GM23338 (cell line): ENCODE data around the gene AURKB. TPM values are rescaled to one million over a fixed set of nuclear protein-coding genes. Genes with fewer than 3 reads are reported as not detected.

ENCODE experiments used
- ATAC-seq: fragments of 200-7000 bp; cut with Tn5 transposase; 3 replicates; pipeline ENCODE4 v1.9.1; 2020
- DNase-seq: peaks from one replicate; pipeline ENCODE4 v3.0.0-alpha.2; 2015; ENCODE audit warnings: low spot score
- H2AFZ ChIP-seq: fragments of 200-600 bp; sonication (generic); 2 replicates; pipeline ENCODE4 v1.8.0; 2016; ENCODE audit warnings: antibody characterized with exemption, mild to moderate bottlenecking, moderate library complexity
- H3F3A ChIP-seq: fragments of 200-600 bp; sonication (generic); replicated peaks from 2 replicates; pipeline ENCODE4 v1.8.0; 2017; ENCODE audit warnings: antibody characterized with exemption, mixed run types, low read depth
- H3K27ac ChIP-seq: fragments of 200-600 bp; sonication (generic); 2 replicates; pipeline ENCODE4 v1.6.1; 2016; ENCODE audit warnings: low read depth
- H3K27me3 ChIP-seq: fragments of 200-600 bp; sonication (generic); 2 replicates; pipeline ENCODE4 v1.8.0; 2016; ENCODE audit warnings: mild to moderate bottlenecking, mixed run types, moderate library complexity; ENCODE audit not compliant: insufficient read depth
- H3K36me3 ChIP-seq: fragments of 200-600 bp; sonication (generic); 2 replicates; pipeline ENCODE4 v1.8.0; 2016; ENCODE audit warnings: mild to moderate bottlenecking; ENCODE audit not compliant: insufficient read depth
- H3K4me1 ChIP-seq: fragments of 200-600 bp; sonication (generic); 2 replicates; pipeline ENCODE4 v1.8.0; 2016; ENCODE audit warnings: mild to moderate bottlenecking, moderate library complexity; ENCODE audit not compliant: insufficient read depth
- H3K4me2 ChIP-seq: fragments of 200-600 bp; sonication (generic); 2 replicates; pipeline ENCODE4 v1.7.1; 2017; ENCODE audit warnings: mixed run types
- H3K4me3 ChIP-seq: fragments of 200-600 bp; sonication (generic); 2 replicates; pipeline ENCODE4 v1.6.1; 2016; ENCODE audit warnings: mixed run types
- H3K79me2 ChIP-seq: fragments of 200-600 bp; sonication (generic); replicated peaks from 2 replicates; pipeline ENCODE4 v1.8.0; 2017; ENCODE audit warnings: mild to moderate bottlenecking; ENCODE audit not compliant: insufficient read depth
- H3K9me2 ChIP-seq: fragments of 200-600 bp; sonication (generic); 2 replicates; pipeline ENCODE4 v1.8.0; 2017; ENCODE audit not compliant: insufficient read depth
- H4K20me1 ChIP-seq: fragments of 200-600 bp; sonication (generic); replicated peaks from 2 replicates; pipeline ENCODE4 v1.8.0; 2017; ENCODE audit warnings: mild to moderate bottlenecking; ENCODE audit not compliant: insufficient read depth
- H3K27ac Mint-ChIP-seq: 2 replicates; pipeline ENCODE4 v1.8.0; 2020; ENCODE audit warnings: inconsistent platforms, mild to moderate bottlenecking, moderate library complexity, mixed read lengths
- H3K27me3 Mint-ChIP-seq: 3 replicates; pipeline ENCODE4 v1.8.0; 2022; ENCODE audit warnings: low read depth, mild to moderate bottlenecking, moderate library complexity, mixed read lengths, inconsistent platforms; ENCODE audit not compliant: insufficient read depth, poor library complexity
- H3K36me3 Mint-ChIP-seq: 3 replicates; pipeline ENCODE4 v1.8.0; 2021; ENCODE audit warnings: low read depth, mild to moderate bottlenecking, inconsistent platforms, moderate library complexity, mixed read lengths
- H3K4me1 Mint-ChIP-seq: 3 replicates; pipeline ENCODE4 v1.8.0; 2020; ENCODE audit warnings: mild to moderate bottlenecking, inconsistent platforms, mixed read lengths
- H3K4me3 Mint-ChIP-seq: 3 replicates; pipeline ENCODE4 v1.8.0; 2021; ENCODE audit warnings: moderate library complexity, mild to moderate bottlenecking, inconsistent platforms, mixed read lengths
- H3K9me3 Mint-ChIP-seq: 3 replicates; pipeline ENCODE4 v1.8.0; 2020; ENCODE audit warnings: moderate library complexity, mild to moderate bottlenecking, inconsistent platforms, mixed read lengths
- CREB1 ChIP-seq: fragments of 250-450 bp; sonication (Bioruptor Pico); IDR thresholded peaks from 2 replicates; pipeline ENCODE4 v1.5.0; 2020; ENCODE audit warnings: low read depth, mild to moderate bottlenecking, moderate library complexity
- CTCF ChIP-seq, 2 experiments: fragments of 200-600 bp in 1 of 2; sonication (generic) in 1 of 2; conservative IDR thresholded peaks; 2 replicates each; pipeline versions ENCODE4 v1.5.1 to v1.6.1; 2016 to 2017; ENCODE audit warnings: antibody characterized with exemption in 2 of 2, low read depth in 2 of 2, mild to moderate bottlenecking in 2 of 2, moderate library complexity in 1 of 2
- EZH2 ChIP-seq: fragments of 200-600 bp; sonication (generic); IDR thresholded peaks from one replicate; pipeline ENCODE4 v1.8.0; 2017; ENCODE audit warnings: antibody characterized with exemption, mild to moderate bottlenecking, low read depth; ENCODE audit not compliant: unreplicated experiment
- EZH2phosphoT487 ChIP-seq: fragments of 200-600 bp; sonication (generic); IDR thresholded peaks from one replicate; pipeline ENCODE4 v1.8.1; 2018; ENCODE audit warnings: antibody characterized with exemption; ENCODE audit not compliant: unreplicated experiment
- JUNB ChIP-seq: IDR thresholded peaks from one replicate; pipeline ENCODE4 v1.6.1; 2016; ENCODE audit warnings: antibody characterized with exemption; ENCODE audit not compliant: unreplicated experiment
- POLR2AphosphoS5 ChIP-seq: IDR thresholded peaks from 2 replicates; pipeline ENCODE4 v1.6.1; 2016; ENCODE audit warnings: antibody characterized with exemption, low read depth
- REST ChIP-seq: IDR thresholded peaks from one replicate; pipeline ENCODE4 v1.6.1; 2018; ENCODE audit warnings: antibody characterized with exemption; ENCODE audit not compliant: unreplicated experiment
- ZNF114 ChIP-seq: fragments of 250-450 bp; sonication (Bioruptor Pico); IDR thresholded peaks from 2 replicates; pipeline ENCODE4 v1.5.0; 2020; ENCODE audit warnings: mild to moderate bottlenecking, moderate library complexity
- polyA plus RNA-seq: library from polyadenylated mRNA; unstranded; fragments of >200 nt; fragmentation: Nextera tagmentation; extraction: Ambion mirVana; gene quantifications from 2 replicates; pipeline ENCODE4 v1.2.1, GENCODE V29; 2016
- total RNA-seq: library from RNA; depleted of rRNA; stranded (reverse); fragments of >200 nt; shearing (Covaris generic); gene quantifications from 2 replicates; pipeline ENCODE4 v1.2.3, GENCODE V29; 2014
- TF ChIP-seq, protein P1 (sequence below): IDR thresholded peaks from 2 replicates; pipeline ENCODE4 v1.6.1; 2016; ENCODE audit warnings: antibody characterized with exemption

AURKB gene
- total and polyA plus RNA-seq, 2 experiments from 2014 or later: 135 to 212 TPM

GRCh38 chr17:8167526-8167925 lies 42.8 kb downstream of the AURKB start:
- H3K9me2 ChIP-seq: no peaks in the 10 kb centered on the region
- DNase-seq: no peak
- Mint-ChIP-seq H3K27me3 (peaks cover 12% of the 10 kb centered on the region), H3K4me3 (no peak overlapping the region), H3K36me3 (no peaks in the 10 kb centered on the region; the same call in 2 of the 3 replicates), H3K4me1 (peaks cover 19% of the 10 kb centered on the region), H3K9me3 (no peaks in the 10 kb centered on the region), H3K27ac (no peak overlapping the region)
- H3K36me3 ChIP-seq: no peaks in the 10 kb centered on the region
- H3K4me1 ChIP-seq: peaks cover 16% of the 10 kb centered on the region
- TF ChIP-seq, protein P1, sequence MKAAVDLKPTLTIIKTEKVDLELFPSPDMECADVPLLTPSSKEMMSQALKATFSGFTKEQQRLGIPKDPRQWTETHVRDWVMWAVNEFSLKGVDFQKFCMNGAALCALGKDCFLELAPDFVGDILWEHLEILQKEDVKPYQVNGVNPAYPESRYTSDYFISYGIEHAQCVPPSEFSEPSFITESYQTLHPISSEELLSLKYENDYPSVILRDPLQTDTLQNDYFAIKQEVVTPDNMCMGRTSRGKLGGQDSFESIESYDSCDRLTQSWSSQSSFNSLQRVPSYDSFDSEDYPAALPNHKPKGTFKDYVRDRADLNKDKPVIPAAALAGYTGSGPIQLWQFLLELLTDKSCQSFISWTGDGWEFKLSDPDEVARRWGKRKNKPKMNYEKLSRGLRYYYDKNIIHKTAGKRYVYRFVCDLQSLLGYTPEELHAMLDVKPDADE: no peak
- TF ChIP-seq POLR2AphosphoS5 (no peak), CREB1 (no peak), REST (no peak), EZH2phosphoT487 (no peak), ZNF114 (CRISPR knock-in tag) (no peak), JUNB (no peak), CTCF (conservative IDR thresholded peaks at IDR 0.05; ENCODE audit: low read depth in 2 of 2) (no peak)
- ATAC-seq: no peak
- no peak overlapping the region for H3K4me2 ChIP-seq
- H4K20me1 ChIP-seq: no peaks in the 10 kb centered on the region
- H3K79me2 ChIP-seq: peaks cover under 1% of the 10 kb centered on the region; the same call in 1 of the 2 replicates
- no peaks in the 10 kb centered on the region for H3K27me3 ChIP-seq
- peaks cover 9% of the 10 kb centered on the region; the same call in 1 of the 2 replicates for H3F3A ChIP-seq
- H3K4me3 ChIP-seq: no peak overlapping the region
- no peak overlapping the region for H3K27ac ChIP-seq
- no peak overlapping the region for H2AFZ ChIP-seq

GRCh38 chr17:8166731-8167130 lies 43.6 kb downstream of the AURKB start:
- Histone ChIP-seq H4K20me1 (no peaks in the 10 kb centered on the region), H3K4me3 (no peak overlapping the region), H3K4me2 (no peak overlapping the region), H3K27me3 (no peaks in the 10 kb centered on the region), H3K4me1 (peaks cover 20% of the 10 kb centered on the region), H3K27ac (no peak overlapping the region), H3K9me2 (no peaks in the 10 kb centered on the region), H3F3A (peaks cover 6% of the 10 kb centered on the region; the same call in 1 of the 2 replicates), H3K79me2 (peaks cover 8% of the 10 kb centered on the region; the same call in 1 of the 2 replicates), H3K36me3 (no peaks in the 10 kb centered on the region), H2AFZ (no peak overlapping the region)
- no peak for ATAC-seq
- Mint-ChIP-seq H3K4me3 (no peak overlapping the region; the same call in 2 of the 3 replicates), H3K4me1 (peaks cover 22% of the 10 kb centered on the region), H3K9me3 (no peaks in the 10 kb centered on the region), H3K36me3 (peaks cover under 1% of the 10 kb centered on the region), H3K27ac (no peak overlapping the region), H3K27me3 (peaks cover 12% of the 10 kb centered on the region)
- no peak for DNase-seq
- no peak for TF ChIP-seq ZNF114 (CRISPR knock-in tag)
- TF ChIP-seq CREB1: no peak
- no peak for TF ChIP-seq POLR2AphosphoS5
- no peak for TF ChIP-seq EZH2
- TF ChIP-seq CTCF (conservative IDR thresholded peaks at IDR 0.05; ENCODE audit: low read depth in 2 of 2): no peak
- TF ChIP-seq JUNB: no peak
